ENCODE results near the gene SLC8A2.
A peak's percentile ranks its signal among the peaks of the same experiment; 100 is the strongest.
"Not testable (repeated sequence)": the region's sequence is repeated elsewhere in the genome, so short reads cannot be mapped to it uniquely, and the experiment has no call there.

SLC8A2 gene

DNA sequence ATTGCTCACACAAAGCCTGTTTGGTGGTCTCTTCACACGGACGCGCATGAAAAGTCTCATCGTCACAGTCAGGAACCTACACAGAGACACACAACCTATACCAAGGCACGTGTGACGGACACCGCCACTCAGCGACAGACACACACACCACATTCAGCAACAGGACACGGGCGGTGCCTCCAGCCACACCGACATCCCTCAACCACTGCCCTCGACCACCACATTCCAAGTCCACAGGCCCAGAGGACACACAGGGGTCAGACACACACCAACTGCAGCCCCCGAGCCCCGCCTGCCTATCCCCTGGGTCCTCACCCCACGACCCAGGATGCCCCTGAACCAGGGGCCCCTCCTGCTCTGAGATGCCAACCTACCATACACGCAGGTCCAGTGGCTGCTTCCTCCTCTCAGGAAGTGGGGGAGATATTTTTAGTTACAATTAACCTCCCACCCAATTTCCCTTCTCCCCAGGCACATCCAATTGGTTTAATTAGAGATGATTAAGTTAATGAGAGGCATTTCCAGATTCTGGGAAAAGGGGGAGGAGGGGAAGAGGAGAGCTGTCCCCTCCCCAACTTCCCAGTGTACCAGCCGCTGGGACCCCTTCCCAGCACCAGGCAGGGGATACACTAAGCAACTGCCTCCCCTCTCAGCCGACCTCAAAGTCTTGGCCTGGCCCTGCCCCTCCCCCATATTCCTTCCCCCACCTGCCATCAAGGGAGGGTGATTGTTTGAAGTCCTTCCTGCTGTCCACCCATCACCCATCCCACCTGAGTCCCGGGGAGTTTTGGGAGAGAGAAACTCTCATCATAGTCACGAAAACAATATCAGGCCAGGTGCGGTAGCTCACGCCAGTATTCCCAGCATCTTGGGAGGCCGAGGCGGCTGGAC, 72.7 kb downstream of the SLC8A2 start:
- H3K27me3 Mint-ChIP-seq (ENCODE audit: low read depth): no peaks in the 10 kb centered on the region
- H3K4me1 Mint-ChIP-seq (ENCODE audit: low read depth): no peaks in the 10 kb centered on the region
- no peak overlapping the region for H3K27ac Mint-ChIP-seq
- H3K4me3 Mint-ChIP-seq: no peak overlapping the region
- H3K36me3 Mint-ChIP-seq (ENCODE audit: low read depth): no peaks in the 10 kb centered on the region
- H3K9me3 Mint-ChIP-seq: no peaks in the 10 kb centered on the region
- no peak for DNase-seq (ENCODE audit: low spot score)

DNA sequence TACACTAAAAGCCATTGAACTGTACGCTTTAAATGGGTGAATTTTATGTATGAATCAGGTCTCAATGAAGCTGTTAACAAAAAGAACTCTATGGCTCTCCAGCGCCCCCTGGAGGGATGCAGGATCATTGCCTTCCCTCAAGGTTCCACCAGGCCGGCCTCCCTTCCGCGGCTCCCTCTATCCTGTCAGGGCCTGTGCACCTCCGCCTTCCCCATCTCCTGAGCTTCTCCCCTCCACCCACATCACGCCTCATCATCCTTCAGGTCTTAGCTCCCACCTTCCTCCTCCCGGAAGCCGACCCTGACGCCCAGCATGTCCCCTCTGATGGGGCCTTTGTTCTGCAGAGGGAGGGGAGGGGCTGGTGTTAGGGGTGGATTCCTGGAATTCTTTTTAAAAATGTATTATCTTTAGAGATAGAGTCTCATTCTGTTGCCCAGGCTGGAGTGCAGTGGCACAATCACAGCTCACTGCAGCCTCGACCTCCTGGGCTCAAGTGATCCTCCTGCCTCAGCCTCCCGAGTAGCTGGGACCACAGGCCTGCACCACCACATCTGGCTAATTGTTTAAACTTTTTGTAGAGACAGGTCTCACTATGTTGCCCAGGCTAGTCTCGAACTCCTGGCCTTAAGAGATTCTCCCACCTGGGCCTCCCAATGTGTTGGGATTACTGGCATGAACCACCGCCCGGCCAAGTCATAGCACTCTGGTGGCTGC, 80.0 kb downstream of the SLC8A2 start:
- Mint-ChIP-seq H3K9me3 (no peaks in the 10 kb centered on the region), H3K36me3 (ENCODE audit: low read depth) (no peaks in the 10 kb centered on the region), H3K27ac (no peak overlapping the region), H3K27me3 (ENCODE audit: low read depth) (no peaks in the 10 kb centered on the region), H3K4me1 (ENCODE audit: low read depth) (peaks cover 2% of the 10 kb centered on the region), H3K4me3 (no peak overlapping the region)
- peak; percentile 56 for DNase-seq (ENCODE audit: low spot score)

DNA sequence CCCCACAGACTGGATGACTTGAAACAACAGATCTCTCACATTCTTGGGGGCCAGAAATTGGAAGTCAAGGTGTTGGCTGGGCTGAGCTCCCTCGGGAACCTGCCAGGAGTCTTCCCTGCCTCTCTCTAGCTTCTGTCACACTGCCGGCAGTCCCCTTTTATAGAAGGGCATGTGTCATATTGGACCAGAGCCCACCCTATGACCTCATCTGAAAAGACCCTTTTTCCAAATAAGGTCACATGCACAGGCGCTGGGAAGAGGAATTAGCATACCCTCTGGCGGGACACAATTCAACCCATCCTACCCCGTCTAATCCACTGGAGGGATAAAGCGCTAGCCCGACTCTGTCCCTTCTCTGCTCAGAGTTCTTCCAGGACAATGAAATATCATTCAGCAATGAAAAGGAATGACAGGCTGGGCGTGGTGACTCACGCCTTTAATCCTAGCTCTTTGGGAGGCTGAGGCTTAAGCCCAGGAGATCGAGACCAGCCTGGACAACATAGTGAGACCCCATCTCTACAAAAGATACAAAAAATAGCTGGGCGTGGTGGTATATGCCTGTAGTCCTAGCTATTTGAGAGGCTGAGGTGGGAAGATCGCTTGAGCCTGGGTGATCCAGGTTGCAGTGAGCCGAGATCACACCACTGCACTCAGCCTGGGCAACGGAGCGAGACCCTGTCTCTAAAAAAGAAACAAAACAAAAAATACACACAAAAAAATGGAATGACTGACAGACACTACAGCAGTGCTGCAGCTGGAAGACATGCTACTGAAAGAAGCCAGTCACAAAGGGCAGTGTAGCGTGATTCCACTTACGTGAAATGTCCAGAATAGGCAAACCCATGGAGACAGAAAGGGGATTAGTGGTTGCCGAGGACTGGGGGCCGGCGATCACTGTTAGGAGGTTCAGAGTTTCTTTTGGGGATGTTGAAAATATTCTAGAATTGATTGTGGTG, 80.9 kb downstream of the SLC8A2 start:
- H3K9me3 Mint-ChIP-seq: no peaks in the 10 kb centered on the region
- H3K27ac Mint-ChIP-seq: no peak overlapping the region
- H3K36me3 Mint-ChIP-seq (ENCODE audit: low read depth): no peaks in the 10 kb centered on the region
- no peak for DNase-seq (ENCODE audit: low spot score)
- peaks cover 2% of the 10 kb centered on the region for H3K4me1 Mint-ChIP-seq (ENCODE audit: low read depth)
- H3K27me3 Mint-ChIP-seq (ENCODE audit: low read depth): no peaks in the 10 kb centered on the region
- no peak overlapping the region for H3K4me3 Mint-ChIP-seq

DNA sequence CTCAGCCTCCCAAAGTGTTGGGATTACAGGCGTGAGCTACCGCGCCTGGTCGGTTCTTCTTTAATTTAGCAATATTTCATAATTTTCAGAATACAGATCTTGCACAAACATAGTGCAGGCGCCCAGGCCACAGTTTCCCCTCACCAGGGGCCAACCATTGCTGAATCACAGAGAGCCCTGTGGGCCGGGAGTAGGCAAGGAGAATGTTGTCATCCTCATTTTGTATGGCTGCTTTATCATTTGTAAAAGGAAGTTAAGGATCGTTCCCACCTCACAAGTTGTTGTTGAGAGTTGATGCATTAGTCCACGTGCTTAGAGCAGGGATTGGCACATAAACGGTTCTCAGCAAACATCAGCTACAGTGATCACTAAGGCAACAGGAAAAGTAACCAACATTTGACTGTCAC, 82.5 kb downstream of the SLC8A2 start:
- H3K9me3 Mint-ChIP-seq: no peaks in the 10 kb centered on the region
- H3K36me3 Mint-ChIP-seq (ENCODE audit: low read depth): no peaks in the 10 kb centered on the region
- H3K27me3 Mint-ChIP-seq (ENCODE audit: low read depth): no peaks in the 10 kb centered on the region
- no peak for DNase-seq (ENCODE audit: low spot score)
- H3K4me3 Mint-ChIP-seq: no peak overlapping the region
- H3K27ac Mint-ChIP-seq: no peak overlapping the region
- H3K4me1 Mint-ChIP-seq (ENCODE audit: low read depth): peaks cover 2% of the 10 kb centered on the region

DNA sequence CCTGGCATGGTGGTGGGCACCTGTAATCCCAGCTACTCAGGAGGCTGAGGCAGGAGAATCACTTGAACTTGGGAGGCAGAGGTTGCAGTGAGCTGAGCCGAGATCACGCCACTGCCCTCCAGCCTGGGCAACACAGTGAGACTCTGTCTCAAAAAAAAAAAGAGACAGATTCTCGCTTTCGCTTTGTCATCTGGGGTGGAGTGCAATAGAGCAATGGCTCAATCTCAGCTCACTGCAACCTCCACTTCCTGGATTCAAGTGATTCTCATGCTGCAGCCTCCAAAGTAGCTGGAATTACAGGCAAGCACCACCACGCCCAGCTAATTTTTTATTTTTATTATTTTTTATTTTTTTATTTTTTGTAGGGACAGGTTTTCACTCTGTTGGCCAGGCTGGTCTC, 83.0 kb downstream of the SLC8A2 start:
- DNase-seq (ENCODE audit: low spot score); H3K4me3 Mint-ChIP-seq; H3K36me3 Mint-ChIP-seq (ENCODE audit: low read depth); H3K4me1 Mint-ChIP-seq (ENCODE audit: low read depth); H3K27ac Mint-ChIP-seq; H3K27me3 Mint-ChIP-seq (ENCODE audit: low read depth); H3K9me3 Mint-ChIP-seq: not testable (repeated sequence)

DNA sequence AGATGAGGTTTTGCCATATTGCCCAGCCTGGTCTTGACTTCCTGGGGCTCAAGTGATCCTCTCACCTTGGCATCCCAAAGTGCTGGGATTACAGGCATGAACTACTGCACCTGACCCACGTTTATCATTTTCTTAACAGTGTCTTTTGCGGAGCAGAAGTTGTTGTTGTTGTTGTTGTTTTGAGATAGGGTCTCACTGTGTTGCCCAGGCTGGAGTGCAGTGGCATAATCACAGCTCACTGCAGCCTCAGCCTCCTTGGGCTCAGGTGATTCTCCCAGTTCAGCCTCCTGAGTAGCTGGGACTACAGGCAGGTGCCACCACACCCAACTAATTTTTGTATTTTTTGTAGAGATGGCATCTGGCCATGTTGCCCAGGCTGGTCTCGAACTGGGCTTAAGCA, 84.1 kb downstream of the SLC8A2 start:
- not testable (repeated sequence) for H3K9me3 Mint-ChIP-seq; H3K4me3 Mint-ChIP-seq; H3K4me1 Mint-ChIP-seq (ENCODE audit: low read depth); DNase-seq (ENCODE audit: low spot score); H3K36me3 Mint-ChIP-seq (ENCODE audit: low read depth); H3K27me3 Mint-ChIP-seq (ENCODE audit: low read depth); H3K27ac Mint-ChIP-seq

DNA sequence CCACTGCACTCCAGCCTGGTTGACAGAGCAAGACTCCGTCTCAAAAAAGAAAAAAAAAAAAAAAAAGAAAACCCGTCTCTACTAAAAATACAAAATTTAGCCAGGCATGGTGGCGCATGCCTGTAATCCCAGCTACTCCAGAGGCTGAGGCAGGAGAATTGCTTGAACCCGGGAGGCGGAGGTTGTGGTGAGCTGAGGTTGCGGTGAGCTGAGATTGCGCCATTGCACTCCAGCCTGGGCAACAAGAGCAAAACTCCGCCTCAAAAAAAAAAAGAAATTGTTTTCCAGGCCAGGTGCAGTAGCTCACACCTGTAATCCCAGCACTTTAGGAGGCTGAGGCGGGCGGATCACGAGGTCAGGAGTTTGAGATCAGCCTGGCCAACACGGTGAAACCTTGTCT, 85.1 kb downstream of the SLC8A2 start:
- peaks cover 13% of the 10 kb centered on the region for H3K4me1 Mint-ChIP-seq (ENCODE audit: low read depth)
- not testable (repeated sequence) for H3K27ac Mint-ChIP-seq; H3K27me3 Mint-ChIP-seq (ENCODE audit: low read depth); H3K4me3 Mint-ChIP-seq; DNase-seq (ENCODE audit: low spot score); H3K36me3 Mint-ChIP-seq (ENCODE audit: low read depth); H3K9me3 Mint-ChIP-seq

DNA sequence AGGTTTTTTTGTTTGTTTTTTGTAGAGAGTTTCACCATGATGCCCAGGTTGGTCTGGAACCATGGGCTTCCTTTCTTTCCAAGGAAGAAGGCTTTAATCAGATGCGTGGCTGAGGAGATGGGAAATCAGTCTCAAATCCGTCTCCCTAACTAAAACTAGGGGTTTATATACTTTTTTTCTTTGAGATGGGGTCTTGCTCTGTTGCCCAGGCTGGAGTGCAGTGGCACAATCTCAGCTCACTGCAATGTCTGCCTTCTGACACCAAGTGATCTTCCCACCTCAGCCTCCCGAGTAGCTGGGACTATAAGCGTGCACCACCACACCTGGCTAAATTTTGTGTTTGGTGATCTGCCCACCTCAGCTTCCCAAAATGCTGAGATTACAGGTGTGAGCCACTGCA, 87.2 kb downstream of the SLC8A2 start:
- H3K4me3 Mint-ChIP-seq; H3K27ac Mint-ChIP-seq; H3K9me3 Mint-ChIP-seq; DNase-seq (ENCODE audit: low spot score); H3K27me3 Mint-ChIP-seq (ENCODE audit: low read depth): not testable (repeated sequence)
- Mint-ChIP-seq H3K36me3 (ENCODE audit: low read depth) (peaks cover 14% of the 10 kb centered on the region), H3K4me1 (ENCODE audit: low read depth) (peaks cover 15% of the 10 kb centered on the region)

DNA sequence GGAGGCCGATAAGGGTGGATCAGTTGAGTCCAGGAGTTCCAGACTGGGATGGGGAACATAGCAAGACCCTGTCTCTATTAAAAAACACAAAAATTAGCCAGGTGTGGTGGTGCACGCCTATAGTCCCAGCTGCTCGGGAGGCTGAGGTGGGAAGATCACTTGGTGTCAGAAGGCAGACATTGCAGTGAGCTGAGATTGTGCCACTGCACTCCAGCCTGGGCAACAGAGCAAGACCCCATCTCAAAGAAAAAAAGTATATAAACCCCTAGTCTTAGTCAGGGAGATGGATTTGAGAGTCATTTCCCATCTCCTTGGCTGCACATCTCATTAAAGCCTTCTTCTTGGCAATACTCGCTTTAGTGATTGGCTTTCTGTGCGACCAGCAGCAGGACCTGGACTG, 87.8 kb downstream of the SLC8A2 start:
- not testable (repeated sequence) for H3K27me3 Mint-ChIP-seq (ENCODE audit: low read depth); DNase-seq (ENCODE audit: low spot score); H3K27ac Mint-ChIP-seq; H3K4me3 Mint-ChIP-seq; H3K9me3 Mint-ChIP-seq
- Mint-ChIP-seq H3K36me3 (ENCODE audit: low read depth) (peaks cover 14% of the 10 kb centered on the region), H3K4me1 (ENCODE audit: low read depth) (peaks cover 15% of the 10 kb centered on the region)

DNA sequence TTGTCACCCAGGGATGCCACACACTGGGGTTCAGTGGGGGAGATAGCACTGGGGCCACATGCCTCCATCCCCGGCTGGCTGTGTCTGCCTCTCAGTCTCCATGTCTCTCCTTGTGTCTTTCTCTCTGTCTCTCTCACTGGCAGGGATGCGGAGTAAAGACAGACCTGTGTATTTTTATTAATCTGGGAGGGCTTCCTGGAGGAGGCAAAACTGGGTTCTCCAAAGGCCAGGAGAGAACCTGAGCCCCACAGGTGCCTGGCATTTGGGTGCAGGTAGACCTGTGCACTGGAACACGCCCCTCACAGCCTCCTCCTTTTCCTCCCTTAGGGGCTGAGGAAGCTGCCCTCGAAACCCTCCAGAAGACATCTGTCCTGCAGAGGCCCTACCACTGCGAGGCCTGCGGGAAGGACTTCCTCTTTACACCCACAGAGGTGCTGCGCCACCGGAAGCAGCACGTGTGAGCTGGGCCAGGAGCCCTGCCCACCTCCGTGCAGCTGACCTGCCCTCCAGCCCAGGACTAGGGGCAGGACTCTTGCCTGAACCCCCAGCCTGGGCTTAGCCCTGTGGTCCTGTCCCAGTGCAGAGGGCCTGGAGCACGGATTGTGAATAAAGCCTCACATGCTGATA, 89.9 kb downstream of the SLC8A2 start:
- Mint-ChIP-seq H3K27me3 (ENCODE audit: low read depth) (no peaks in the 10 kb centered on the region), H3K4me1 (ENCODE audit: low read depth) (peaks cover 15% of the 10 kb centered on the region), H3K27ac (peak overlapping the region; percentile 52), H3K4me3 (no peak overlapping the region), H3K9me3 (no peaks in the 10 kb centered on the region), H3K36me3 (ENCODE audit: low read depth) (peaks cover 14% of the 10 kb centered on the region)
- DNase-seq (ENCODE audit: low spot score): no peak

DNA sequence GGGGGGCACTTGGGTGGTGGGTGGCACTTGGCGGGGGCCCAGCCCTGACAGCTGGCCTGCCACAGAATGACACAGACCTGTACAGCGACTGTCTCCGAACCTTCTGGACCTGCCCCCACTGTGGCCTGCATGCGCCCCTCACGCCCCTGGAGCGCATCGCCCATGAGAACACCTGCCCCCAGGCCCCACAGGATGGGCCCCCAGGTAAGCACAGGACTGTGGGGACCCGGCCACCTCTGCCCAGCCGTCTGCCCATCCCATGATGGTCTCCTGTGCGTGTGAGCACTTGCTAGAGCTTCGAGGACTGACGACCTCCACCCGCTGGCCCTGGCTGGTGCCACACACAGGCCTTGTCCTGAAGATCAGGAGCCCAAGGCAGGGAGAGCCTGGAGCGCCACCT, 90.6 kb downstream of the SLC8A2 start:
- peak overlapping the region; percentile 52 for H3K27ac Mint-ChIP-seq
- H3K9me3 Mint-ChIP-seq: no peaks in the 10 kb centered on the region
- no peak for DNase-seq (ENCODE audit: low spot score)
- peaks cover 14% of the 10 kb centered on the region for H3K36me3 Mint-ChIP-seq (ENCODE audit: low read depth)
- H3K4me1 Mint-ChIP-seq (ENCODE audit: low read depth): peaks cover 15% of the 10 kb centered on the region
- H3K4me3 Mint-ChIP-seq: no peak overlapping the region
- no peaks in the 10 kb centered on the region for H3K27me3 Mint-ChIP-seq (ENCODE audit: low read depth)

DNA sequence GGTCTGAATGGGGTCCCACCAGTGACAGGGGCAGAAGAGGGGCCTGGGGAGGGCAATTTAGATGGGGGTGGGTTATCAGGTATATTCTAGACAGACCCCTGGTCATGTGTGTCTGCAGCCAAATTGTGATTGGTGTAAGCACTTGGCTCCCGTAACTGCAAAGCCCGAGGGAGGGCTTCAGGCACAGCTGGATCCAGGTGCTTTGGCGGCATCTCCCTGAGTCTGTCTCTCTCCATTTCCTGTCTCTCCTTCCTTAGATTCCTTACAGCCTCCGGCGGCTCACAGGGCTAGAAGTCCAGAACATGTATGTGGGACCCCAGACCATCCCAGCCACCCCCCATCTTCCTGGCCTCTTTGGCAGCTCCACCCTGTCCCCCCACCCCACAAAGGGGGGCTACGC, 91.1 kb downstream of the SLC8A2 start:
- Mint-ChIP-seq H3K27me3 (ENCODE audit: low read depth) (no peaks in the 10 kb centered on the region), H3K36me3 (ENCODE audit: low read depth) (peaks cover 14% of the 10 kb centered on the region), H3K4me3 (no peak overlapping the region), H3K27ac (no peak overlapping the region), H3K4me1 (ENCODE audit: low read depth) (peaks cover 15% of the 10 kb centered on the region), H3K9me3 (no peaks in the 10 kb centered on the region)
- no peak for DNase-seq (ENCODE audit: low spot score)

DNA sequence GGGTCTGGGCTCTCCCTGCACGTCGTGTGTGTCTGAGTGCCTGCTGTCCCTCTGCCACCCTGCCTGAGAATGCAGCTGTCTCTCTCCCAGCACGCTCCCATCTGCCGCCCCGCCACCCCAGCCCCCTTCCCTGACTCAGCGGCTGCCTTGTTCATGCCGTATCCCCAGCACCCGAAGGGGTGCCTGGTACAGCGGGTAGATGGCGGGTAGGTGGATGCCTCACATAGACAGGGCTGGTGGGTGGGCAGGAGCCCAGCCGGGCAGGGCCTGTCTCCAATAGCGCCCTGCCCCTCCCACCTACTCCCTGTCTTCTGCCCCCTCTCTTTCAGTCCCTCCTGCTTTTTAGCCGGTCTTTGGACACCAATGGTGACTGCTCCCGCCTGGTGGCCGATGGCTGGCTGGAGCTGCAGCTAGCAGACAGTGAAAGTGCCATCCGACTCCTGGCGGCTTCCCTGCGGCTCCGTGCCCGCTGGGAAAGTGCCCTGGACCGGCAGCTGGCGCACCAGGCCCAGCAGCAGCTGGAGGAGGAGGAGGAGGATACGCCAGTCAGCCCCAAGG, 92.2 kb downstream of the SLC8A2 start:
- Mint-ChIP-seq H3K9me3 (no peaks in the 10 kb centered on the region), H3K27me3 (ENCODE audit: low read depth) (no peaks in the 10 kb centered on the region), H3K4me3 (no peak overlapping the region), H3K27ac (no peak overlapping the region), H3K36me3 (ENCODE audit: low read depth) (peaks cover 17% of the 10 kb centered on the region), H3K4me1 (ENCODE audit: low read depth) (peaks cover 15% of the 10 kb centered on the region)
- no peak for DNase-seq (ENCODE audit: low spot score)

Data from T-helper 2 cell treated with Interferon-gamma antibody and Interleukin-4, amounts not matched to agents 5 μg/mL and 100 μg/mL, for 36 hours (primary cell).